Thyroid gland (tissue), 4 donors: ENCODE results near the gene CEACAM8. TPM values are rescaled to one million over a fixed set of nuclear protein-coding genes. Genes with fewer than 3 reads are reported as not detected.

Source experiments
- DNase-seq, 2 donors: peaks; one replicate each; pipeline ENCODE4 v3.0.0-alpha.2; 2019
- H3K27ac ChIP-seq, 3 donors: fragments of 200-600 bp; sonication (generic); 1 replicate in 2 of 3; 2 replicates in 1 of 3; pipeline ENCODE4 v1.5.1; 2016 to 2019; ENCODE audit warnings: mild to moderate bottlenecking in 1 of 3, moderate library complexity in 1 of 3
- H3K27me3 ChIP-seq: fragments of 200-600 bp; sonication (generic); one replicate; pipeline ENCODE4 v1.5.1; 2019
- H3K36me3 ChIP-seq, 2 donors: fragments of 200-600 bp; sonication (generic); one replicate each; pipeline ENCODE4 v1.5.1; 2016 to 2019
- H3K4me1 ChIP-seq, 2 donors: fragments of 200-600 bp; sonication (generic); one replicate each; pipeline ENCODE4 v1.5.1; 2017 to 2019
- H3K4me3 ChIP-seq, 3 donors: fragments of 200-600 bp; sonication (generic); replicated peaks in 1 of 3; 1 replicate in 2 of 3; 2 replicates in 1 of 3; pipeline ENCODE4 v1.5.1; 2016; ENCODE audit warnings: mild to moderate bottlenecking in 1 of 3
- H3K9me3 ChIP-seq: fragments of 200-600 bp; sonication (generic); one replicate; pipeline ENCODE4 v1.5.1; 2017
- CTCF ChIP-seq, 6 experiments: fragments of 200-600 bp in 3 of 6; fragments of 450-650 bp in 3 of 6; sonication (generic) in 3 of 6; IDR thresholded peaks; one replicate each; pipeline ENCODE4 v1.5.1; 2016 to 2019; ENCODE audit warnings: antibody characterized with exemption in 6 of 6, mild to moderate bottlenecking in 2 of 6, inconsistent platforms in 1 of 6, moderate library complexity in 1 of 6
- POLR2A ChIP-seq, 2 donors: fragments of 450-650 bp; IDR thresholded peaks; one replicate each; pipeline ENCODE4 v1.6.1; 2017; ENCODE audit warnings: antibody characterized with exemption in 2 of 2, mild to moderate bottlenecking in 2 of 2, moderate library complexity in 1 of 2
- WGBS, 2 donors: methylation state at CpG; one replicate each; pipeline ENCODE4 v1.1.5; 2017; 5-methylcytosine and 5-hydroxymethylcytosine counted together
- intact Hi-C: fragments of 100-400 bp; cut with DNase I; formaldehyde crosslinking; loops from one replicate; pipeline ENCODE4 v1.15.1; 2023
- total RNA-seq, 4 donors: library from RNA; depleted of rRNA; stranded (reverse); fragments of >200 nt; gene quantifications; one replicate each; pipeline ENCODE4 v1.2.3, GENCODE V29; 2016

The CEACAM8 gene
- total RNA-seq, 4 donors from 2014 or later: not detected

GRCh38 chr19:42548552-42548951, 46.2 kb downstream of the CEACAM8 start:
- no peak for DNase-seq
- no peak overlapping the region for H3K4me3 ChIP-seq
- H3K9me3 ChIP-seq: no peaks in the 10 kb centered on the region
- 55 to 67% methylated on average over 4 of the region's 4 CpGs for WGBS, 2 donors
- TF ChIP-seq POLR2A (IDR thresholded peaks at IDR 0.05) (no peak), CTCF (IDR thresholded peaks at IDR 0.05) (no peak)
- H3K4me1 ChIP-seq: no peaks in the 10 kb centered on the region
- H3K36me3 ChIP-seq: no peaks in the 10 kb centered on the region
- intact Hi-C loops: no loop called here
- H3K27me3 ChIP-seq: no peaks in the 10 kb centered on the region
- no peak overlapping the region for H3K27ac ChIP-seq

GRCh38 chr19:42547929-42548328, 46.8 kb downstream of the CEACAM8 start:
- DNase-seq: no peak
- no peak overlapping the region for H3K4me3 ChIP-seq
- H3K27ac ChIP-seq: no peak overlapping the region
- no peaks in the 10 kb centered on the region for H3K27me3 ChIP-seq
- intact Hi-C loops: no loop called here
- TF ChIP-seq CTCF (IDR thresholded peaks at IDR 0.05) (no peak), POLR2A (IDR thresholded peaks at IDR 0.05) (no peak)
- WGBS, 2 donors: 45 to 83% methylated on average over 2 of the region's 2 CpGs
- H3K36me3 ChIP-seq: no peaks in the 10 kb centered on the region
- no peaks in the 10 kb centered on the region for H3K9me3 ChIP-seq
- no peaks in the 10 kb centered on the region for H3K4me1 ChIP-seq

- WGBS, 2 donors: 72 to 81% methylated on average over 4 of the region's 4 CpGs
- Histone ChIP-seq H3K27ac (no peak overlapping the region), H3K9me3 (no peaks in the 10 kb centered on the region), H3K36me3 (no peaks in the 10 kb centered on the region), H3K4me1 (no peaks in the 10 kb centered on the region), H3K4me3 (no peak overlapping the region), H3K27me3 (no peaks in the 10 kb centered on the region)
- TF ChIP-seq CTCF (IDR thresholded peaks at IDR 0.05) (no peak), POLR2A (IDR thresholded peaks at IDR 0.05) (no peak)
- DNase-seq: no peak
- intact Hi-C loops: no loop called here
Observed at GRCh38 chr19:42546831-42547500, 47.8 kb downstream of the CEACAM8 start.

GRCh38 chr19:42544146-42544545, 50.6 kb downstream of the CEACAM8 start:
- TF ChIP-seq POLR2A (IDR thresholded peaks at IDR 0.05): no peak
- no peak for TF ChIP-seq CTCF (IDR thresholded peaks at IDR 0.05)
- H3K27ac ChIP-seq: no peak overlapping the region
- H3K4me1 ChIP-seq: no peaks in the 10 kb centered on the region
- no peak for DNase-seq
- H3K36me3 ChIP-seq: no peaks in the 10 kb centered on the region
- H3K27me3 ChIP-seq: no peaks in the 10 kb centered on the region
- no peak overlapping the region for H3K4me3 ChIP-seq
- WGBS, 2 donors: 77 to 85% methylated on average over 4 of the region's 4 CpGs
- intact Hi-C loops: no loop called here
- no peaks in the 10 kb centered on the region for H3K9me3 ChIP-seq

GRCh38 chr19:42542791-42543190, 51.9 kb downstream of the CEACAM8 start:
- H3K4me1 ChIP-seq: no peaks in the 10 kb centered on the region
- intact Hi-C loops: no loop called here
- H3K4me3 ChIP-seq: no peak overlapping the region
- no peak for DNase-seq
- H3K27ac ChIP-seq: no peak overlapping the region
- no peaks in the 10 kb centered on the region for H3K27me3 ChIP-seq
- TF ChIP-seq POLR2A (IDR thresholded peaks at IDR 0.05) (no peak), CTCF (IDR thresholded peaks at IDR 0.05) (no peak)
- H3K9me3 ChIP-seq: no peaks in the 10 kb centered on the region
- WGBS, 2 donors: no CpG with 5 or more reads among the region's 2 CpGs
- no peaks in the 10 kb centered on the region for H3K36me3 ChIP-seq
